ENCODE results near the gene UBASH3B.

The UBASH3B gene

GRCh38 chr11:122764371-122765090, 109.0 kb downstream of the UBASH3B start:
- no peak for DNase-seq (ENCODE audit: extremely low read depth, low read depth)
- TF ChIP-seq CTCF (IDR thresholded peaks at IDR 0.05; ENCODE audit: low read depth, low read length) = no peak

GRCh38 chr11:122765487-122766131, 110.1 kb downstream of the UBASH3B start:
- TF ChIP-seq CTCF (IDR thresholded peaks at IDR 0.05; ENCODE audit: low read depth, low read length) = no peak
- DNase-seq (ENCODE audit: extremely low read depth, low read depth) = no peak

GRCh38 chr11:122769126-122769780, 113.7 kb downstream of the UBASH3B start:
- no peak for DNase-seq (ENCODE audit: extremely low read depth, low read depth)
- no peak for TF ChIP-seq CTCF (IDR thresholded peaks at IDR 0.05; ENCODE audit: low read depth, low read length)

- no peak for TF ChIP-seq CTCF (IDR thresholded peaks at IDR 0.05; ENCODE audit: low read depth, low read length)
- no peak for DNase-seq (ENCODE audit: extremely low read depth, low read depth)
These were observed 117.4 kb downstream of the UBASH3B start for GRCh38 chr11:122772945-122773344.

GRCh38 chr11:122773781-122774266, 118.3 kb downstream of the UBASH3B start:
- TF ChIP-seq CTCF (IDR thresholded peaks at IDR 0.05; ENCODE audit: low read depth, low read length) = no peak
- DNase-seq (ENCODE audit: extremely low read depth, low read depth) = no peak

- TF ChIP-seq CTCF (IDR thresholded peaks at IDR 0.05; ENCODE audit: low read depth, low read length) = no peak
- DNase-seq (ENCODE audit: extremely low read depth, low read depth) = no peak
These were observed 120.3 kb downstream of the UBASH3B start for GRCh38 chr11:122775675-122776271.
